ENCODE measurements around the gene PABPN1.

DNA sequence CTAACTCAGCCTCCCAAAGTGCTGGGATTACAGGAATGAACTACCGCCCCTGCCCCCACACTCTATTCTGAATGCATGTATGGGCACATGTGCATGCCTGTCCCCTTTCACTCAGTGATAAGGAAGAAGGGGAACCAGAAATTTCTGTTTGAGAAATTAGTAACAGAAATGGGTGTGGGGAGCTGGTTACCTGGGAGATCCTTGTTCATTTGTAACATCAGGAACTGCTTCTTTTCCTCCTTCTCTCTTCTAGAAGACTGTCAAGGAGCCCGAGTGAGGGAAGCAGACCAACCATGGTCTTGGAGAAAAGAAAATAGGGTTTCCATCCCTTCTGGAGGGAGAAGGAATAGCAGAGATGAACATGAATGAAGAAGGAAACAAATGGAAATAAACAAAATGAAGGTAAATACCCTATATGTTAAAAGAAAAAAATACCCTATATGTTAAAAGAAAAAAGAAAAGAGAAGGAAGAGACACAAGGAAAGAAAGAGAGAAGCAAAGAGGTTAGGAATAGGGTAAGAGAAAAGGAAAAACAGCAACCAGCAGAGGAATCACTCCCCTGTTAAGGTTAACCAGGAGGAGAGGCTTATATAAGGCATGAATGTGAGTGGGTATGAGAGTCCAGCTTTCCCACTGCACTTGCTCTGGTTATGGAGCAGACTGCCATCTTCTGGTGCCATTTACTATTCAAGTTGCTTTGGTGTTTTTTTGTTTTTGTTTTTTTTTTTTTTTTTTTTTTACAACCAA, 21.9 kb upstream of the PABPN1 start:
- no peak for TF ChIP-seq POLR2A (IDR thresholded peaks at IDR 0.05; ENCODE audit: low read length)
- TF ChIP-seq GATA1 (IDR thresholded peaks at IDR 0.05; ENCODE audit: low read depth, low read length) = no peak
